GM10266 (cell line): Measurements from ENCODE around the gene NR2E3.

Source experiments
- DNase-seq: peaks from one replicate; pipeline ENCODE4 v3.0.0; 2012; ENCODE audit errors: extremely low spot score
- CTCF ChIP-seq: IDR thresholded peaks from 2 replicates; pipeline ENCODE4 v1.5.1; 2012; ENCODE audit warnings: mild to moderate bottlenecking, low read depth; ENCODE audit not compliant: control insufficient read depth, insufficient read depth; ENCODE audit errors: missing control alignments

NR2E3 gene

GRCh38 chr15:71777216-71777943 is 33.0 kb upstream of the NR2E3 start:
- TF ChIP-seq CTCF: no peak
- no peak for DNase-seq

- TF ChIP-seq CTCF: no peak
- no peak for DNase-seq
These were observed 31.1 kb upstream of the NR2E3 start for GRCh38 chr15:71779073-71779797.

- peak; percentile 74 for TF ChIP-seq CTCF
- peak; percentile 67 for DNase-seq
These were observed 30.0 kb upstream of the NR2E3 start for GRCh38 chr15:71780115-71780976.

- peak; percentile 73 for DNase-seq
These were observed 29.0 kb upstream of the NR2E3 start for GRCh38 chr15:71781179-71781964.

GRCh38 chr15:71781965-71782265 is 28.4 kb upstream of the NR2E3 start:
- no peak for DNase-seq
- no peak for TF ChIP-seq CTCF

More at GRCh38 chr15:71781179-71781964, 29.0 kb upstream of the NR2E3 start:
- no peak for TF ChIP-seq CTCF

GRCh38 chr15:71782422-71783165 is 27.8 kb upstream of the NR2E3 start:
- no peak for TF ChIP-seq CTCF
- no peak for DNase-seq
